Measurements from ENCODE around the gene COL16A1.

Gene COL16A1

DNA sequence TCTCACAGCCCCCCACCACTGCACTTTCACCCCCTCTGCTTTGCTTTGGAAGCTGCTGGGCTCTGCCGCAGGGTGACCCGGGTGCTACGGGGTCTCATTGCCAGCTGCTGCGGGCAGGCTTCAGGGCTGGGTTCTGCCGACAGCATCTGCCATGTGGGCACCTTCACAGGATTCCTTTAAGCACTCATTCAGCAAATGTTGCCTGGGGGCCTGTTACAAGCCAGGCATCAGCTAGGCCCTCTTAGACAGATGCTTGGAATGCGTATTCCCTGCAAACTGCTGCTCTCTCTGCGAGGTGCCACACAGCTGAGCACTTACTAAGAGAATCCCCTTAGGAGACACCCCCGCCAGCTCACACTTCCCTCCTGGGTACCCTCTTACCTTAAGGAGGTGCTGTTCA lies 29.2 kb downstream of the COL16A1 start:
- no peaks in the 10 kb centered on the region for H3K36me3 ChIP-seq (ENCODE audit: control insufficient read depth, insufficient read depth, low read length)
- H3K4me1 ChIP-seq (ENCODE audit: control insufficient read depth, insufficient read depth, low read length) = no peaks in the 10 kb centered on the region
- no peak for DNase-seq (ENCODE audit: low read depth, low spot score)
- WGBS (ENCODE audit: insufficient coverage, insufficient read length) = no CpG with 5 or more reads among the region's 8 CpGs
- H3K27ac ChIP-seq (ENCODE audit: low read length) = no peak overlapping the region
- no peaks in the 10 kb centered on the region for H3K9me3 ChIP-seq (ENCODE audit: control insufficient read depth, insufficient read depth, low read length)
- H3K27me3 ChIP-seq (ENCODE audit: control insufficient read depth, insufficient read depth, low read length) = no peaks in the 10 kb centered on the region
- no peak overlapping the region for H3K4me3 ChIP-seq (ENCODE audit: low read length)

DNA sequence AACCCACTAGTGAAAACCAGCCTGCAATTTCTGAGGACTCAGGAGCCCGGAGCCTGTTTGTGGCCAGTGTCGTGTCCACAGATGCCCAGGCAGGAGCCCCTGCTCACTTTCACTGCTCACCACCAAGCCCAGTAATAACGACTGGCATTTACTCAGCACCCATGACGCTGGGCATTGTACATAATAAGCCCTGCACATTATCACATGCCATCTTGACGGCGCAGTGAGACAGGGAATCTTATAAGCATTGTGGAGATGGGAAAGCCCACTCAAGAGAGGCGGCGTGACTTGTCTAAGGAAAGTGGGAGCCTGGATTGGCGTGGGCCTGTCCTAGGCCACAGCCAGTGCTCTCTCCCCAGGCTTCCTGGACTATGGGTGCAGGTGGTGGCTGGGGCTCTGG lies 30.4 kb downstream of the COL16A1 start:
- H3K4me1 ChIP-seq (ENCODE audit: control insufficient read depth, insufficient read depth, low read length) = 0 out of 2 replicates have a peak, but pooled peaks cover 1% of the 10 kb centered on the region
- H3K27ac ChIP-seq (ENCODE audit: low read length) = no peak overlapping the region
- no peak for DNase-seq (ENCODE audit: low read depth, low spot score)
- no CpG with 5 or more reads among the region's 9 CpGs for WGBS (ENCODE audit: insufficient coverage, insufficient read length)
- H3K27me3 ChIP-seq (ENCODE audit: control insufficient read depth, insufficient read depth, low read length) = no peaks in the 10 kb centered on the region
- H3K4me3 ChIP-seq (ENCODE audit: low read length) = no peak overlapping the region
- no peaks in the 10 kb centered on the region for H3K36me3 ChIP-seq (ENCODE audit: control insufficient read depth, insufficient read depth, low read length)
- no peaks in the 10 kb centered on the region for H3K9me3 ChIP-seq (ENCODE audit: control insufficient read depth, insufficient read depth, low read length)

DNA sequence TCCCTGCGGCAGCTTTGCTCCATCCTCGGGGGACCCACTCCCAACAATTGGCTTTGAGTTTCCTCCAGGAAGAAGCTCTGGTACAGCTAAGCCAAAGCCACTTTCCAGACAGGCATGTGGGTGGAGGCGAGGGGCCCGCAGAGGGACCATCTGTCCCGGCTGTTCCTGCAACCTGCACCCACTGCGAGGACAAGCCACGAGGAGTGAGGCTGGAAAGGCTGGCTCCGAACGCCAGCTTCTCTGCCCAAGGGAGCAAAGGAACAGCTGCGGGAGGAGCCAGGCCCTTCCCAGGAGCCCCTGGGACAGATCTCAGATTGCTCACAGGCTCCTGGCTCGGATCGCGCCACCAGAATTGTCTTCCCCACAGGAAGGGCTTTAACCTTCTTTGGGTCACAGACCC lies 30.8 kb downstream of the COL16A1 start:
- Histone ChIP-seq H3K27ac (ENCODE audit: low read length) (no peak overlapping the region), H3K9me3 (ENCODE audit: control insufficient read depth, insufficient read depth, low read length) (no peaks in the 10 kb centered on the region), H3K27me3 (ENCODE audit: control insufficient read depth, insufficient read depth, low read length) (no peaks in the 10 kb centered on the region), H3K36me3 (ENCODE audit: control insufficient read depth, insufficient read depth, low read length) (no peaks in the 10 kb centered on the region), H3K4me3 (ENCODE audit: low read length) (no peak overlapping the region), H3K4me1 (ENCODE audit: control insufficient read depth, insufficient read depth, low read length) (0 out of 2 replicates have a peak, but pooled peaks cover 1% of the 10 kb centered on the region)
- no CpG with 5 or more reads among the region's 13 CpGs for WGBS (ENCODE audit: insufficient coverage, insufficient read length)
- DNase-seq (ENCODE audit: low read depth, low spot score) = no peak

DNA sequence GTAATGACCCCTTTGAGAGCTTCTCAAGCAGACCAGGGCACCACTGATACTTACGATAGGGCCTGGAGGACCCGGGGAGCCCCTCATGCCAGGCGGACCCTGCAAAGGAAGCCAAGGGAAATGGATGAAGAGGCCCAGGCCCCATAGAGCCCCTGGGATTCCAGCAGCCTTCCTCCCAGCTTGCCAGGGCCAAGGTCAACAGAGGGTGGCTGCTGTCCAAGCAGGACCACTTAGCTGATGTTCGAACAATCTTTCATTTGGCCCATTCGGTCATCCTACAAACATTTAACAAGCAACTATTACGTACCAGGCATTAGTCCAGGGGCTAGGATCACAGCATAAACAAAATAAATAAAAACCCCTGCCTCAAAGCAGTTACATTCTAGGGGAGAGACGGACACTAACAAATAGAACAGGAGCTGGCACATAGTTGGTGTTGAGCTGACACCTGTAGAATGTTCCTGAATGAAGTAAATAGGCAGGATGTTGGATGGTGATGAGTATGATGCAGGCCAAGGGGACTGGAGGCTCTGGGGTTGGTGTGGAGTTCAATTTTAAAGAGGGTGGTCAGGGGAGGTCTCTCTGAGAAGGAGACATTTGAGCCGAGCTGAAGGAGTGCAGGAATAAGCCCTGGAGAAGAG lies 32.1 kb downstream of the COL16A1 start:
- no CpG with 5 or more reads among the region's 8 CpGs for WGBS (ENCODE audit: insufficient coverage, insufficient read length)
- 0 out of 2 replicates have a peak, but pooled peaks cover 1% of the 10 kb centered on the region for H3K4me1 ChIP-seq (ENCODE audit: control insufficient read depth, insufficient read depth, low read length)
- H3K27me3 ChIP-seq (ENCODE audit: control insufficient read depth, insufficient read depth, low read length) = no peaks in the 10 kb centered on the region
- no peak overlapping the region for H3K27ac ChIP-seq (ENCODE audit: low read length)
- H3K4me3 ChIP-seq (ENCODE audit: low read length) = no peak overlapping the region
- DNase-seq (ENCODE audit: low read depth, low spot score) = no peak
- no peaks in the 10 kb centered on the region for H3K9me3 ChIP-seq (ENCODE audit: control insufficient read depth, insufficient read depth, low read length)
- H3K36me3 ChIP-seq (ENCODE audit: control insufficient read depth, insufficient read depth, low read length) = no peaks in the 10 kb centered on the region

DNA sequence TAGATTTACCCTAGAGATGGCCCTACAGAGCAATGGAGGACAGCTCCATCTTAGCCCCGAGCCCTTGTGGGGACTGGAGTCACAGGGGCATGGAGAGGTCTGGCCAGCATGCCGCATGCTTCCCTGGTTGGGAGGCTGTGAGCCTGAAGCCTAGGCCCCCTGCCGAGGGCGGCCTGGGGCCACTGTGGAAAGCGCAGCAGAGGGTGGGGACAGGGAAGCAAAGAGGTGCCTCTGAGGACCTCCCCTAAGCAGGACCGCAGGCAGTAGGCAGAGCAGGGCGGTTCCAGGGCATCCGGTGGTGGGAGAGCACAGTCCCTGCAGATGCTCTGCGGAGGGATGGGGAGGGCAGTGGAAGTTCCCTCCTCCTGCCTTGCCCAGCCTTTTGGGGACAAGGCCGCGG lies 32.7 kb downstream of the COL16A1 start:
- Histone ChIP-seq H3K4me1 (ENCODE audit: control insufficient read depth, insufficient read depth, low read length) (0 out of 2 replicates have a peak, but pooled peaks cover 1% of the 10 kb centered on the region), H3K36me3 (ENCODE audit: control insufficient read depth, insufficient read depth, low read length) (no peaks in the 10 kb centered on the region), H3K27me3 (ENCODE audit: control insufficient read depth, insufficient read depth, low read length) (no peaks in the 10 kb centered on the region), H3K9me3 (ENCODE audit: control insufficient read depth, insufficient read depth, low read length) (no peaks in the 10 kb centered on the region), H3K27ac (ENCODE audit: low read length) (no peak overlapping the region), H3K4me3 (ENCODE audit: low read length) (no peak overlapping the region)
- WGBS (ENCODE audit: insufficient coverage, insufficient read length) = no CpG with 5 or more reads among the region's 11 CpGs
- no peak for DNase-seq (ENCODE audit: low read depth, low spot score)

DNA sequence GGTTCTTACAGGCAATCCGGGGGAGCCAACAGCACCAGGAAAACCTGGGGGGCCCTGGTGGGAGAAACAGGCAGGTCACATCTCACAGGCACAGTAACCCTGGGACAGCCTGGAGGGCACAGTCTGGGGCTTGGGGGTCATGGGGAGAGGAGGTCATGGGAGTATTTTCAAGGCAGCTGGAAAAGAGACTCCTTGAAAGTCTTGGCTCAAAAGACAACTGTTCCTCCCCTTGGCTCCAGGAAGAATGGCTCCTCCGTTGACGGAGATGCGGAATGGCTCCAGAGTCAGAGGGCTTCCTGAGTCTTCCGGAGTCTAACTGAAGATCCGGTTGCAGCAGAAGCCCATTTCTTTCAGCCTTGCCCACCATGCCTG lies 33.2 kb downstream of the COL16A1 start:
- no peaks in the 10 kb centered on the region for H3K27me3 ChIP-seq (ENCODE audit: control insufficient read depth, insufficient read depth, low read length)
- no CpG with 5 or more reads among the region's 6 CpGs for WGBS (ENCODE audit: insufficient coverage, insufficient read length)
- no peak overlapping the region for H3K4me3 ChIP-seq (ENCODE audit: low read length)
- DNase-seq (ENCODE audit: low read depth, low spot score) = no peak
- H3K9me3 ChIP-seq (ENCODE audit: control insufficient read depth, insufficient read depth, low read length) = no peaks in the 10 kb centered on the region
- no peak overlapping the region for H3K27ac ChIP-seq (ENCODE audit: low read length)
- H3K36me3 ChIP-seq (ENCODE audit: control insufficient read depth, insufficient read depth, low read length) = no peaks in the 10 kb centered on the region
- H3K4me1 ChIP-seq (ENCODE audit: control insufficient read depth, insufficient read depth, low read length) = 0 out of 2 replicates have a peak, but pooled peaks cover 1% of the 10 kb centered on the region

DNA sequence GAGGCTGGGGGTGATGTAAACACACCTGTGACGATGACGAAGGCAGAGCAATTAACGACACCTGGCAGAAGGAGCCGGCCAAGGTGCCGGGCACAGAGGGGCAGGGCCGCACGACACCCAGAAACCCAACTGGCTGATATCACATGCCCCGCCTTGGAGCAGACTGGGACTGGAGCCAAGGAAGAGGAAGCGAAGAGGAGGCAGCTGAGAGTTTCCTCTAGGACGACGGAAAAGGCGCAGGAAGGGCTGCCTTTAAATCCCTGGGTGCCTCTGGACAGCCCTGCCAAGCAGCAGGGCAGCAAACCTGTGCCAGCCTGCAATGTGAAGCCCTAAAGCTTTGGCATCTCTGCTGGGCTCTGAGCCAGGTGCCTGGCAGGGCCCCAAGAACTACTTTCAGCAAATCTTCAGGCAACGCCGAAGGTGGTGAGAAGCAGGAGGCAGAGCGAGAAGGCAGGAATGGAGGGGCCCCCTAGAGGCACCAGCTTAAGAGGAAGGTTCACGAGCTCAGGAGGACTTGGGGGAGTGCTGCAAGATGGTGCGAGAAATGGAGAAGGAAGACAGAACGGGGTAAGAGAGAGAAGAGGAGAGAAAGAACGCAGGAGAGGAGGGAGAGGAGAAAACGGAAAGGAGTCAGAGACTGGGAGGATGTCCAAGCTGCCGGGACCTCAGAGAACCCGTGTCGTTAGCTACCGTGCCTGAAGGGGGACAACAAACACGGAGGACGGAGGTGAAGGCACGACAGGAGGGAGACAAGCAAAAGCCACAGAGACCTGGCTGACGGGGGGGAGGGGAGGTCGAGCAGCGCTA lies 33.8 kb downstream of the COL16A1 start:
- no peak overlapping the region for H3K4me3 ChIP-seq (ENCODE audit: low read length)
- H3K27me3 ChIP-seq (ENCODE audit: control insufficient read depth, insufficient read depth, low read length) = no peaks in the 10 kb centered on the region
- DNase-seq (ENCODE audit: low read depth, low spot score) = no peak
- H3K27ac ChIP-seq (ENCODE audit: low read length) = no peak overlapping the region
- H3K36me3 ChIP-seq (ENCODE audit: control insufficient read depth, insufficient read depth, low read length) = no peaks in the 10 kb centered on the region
- H3K9me3 ChIP-seq (ENCODE audit: control insufficient read depth, insufficient read depth, low read length) = no peaks in the 10 kb centered on the region
- 0 out of 2 replicates have a peak, but pooled peaks cover 1% of the 10 kb centered on the region for H3K4me1 ChIP-seq (ENCODE audit: control insufficient read depth, insufficient read depth, low read length)
- WGBS (ENCODE audit: insufficient coverage, insufficient read length) = no CpG with 5 or more reads among the region's 30 CpGs

DNA sequence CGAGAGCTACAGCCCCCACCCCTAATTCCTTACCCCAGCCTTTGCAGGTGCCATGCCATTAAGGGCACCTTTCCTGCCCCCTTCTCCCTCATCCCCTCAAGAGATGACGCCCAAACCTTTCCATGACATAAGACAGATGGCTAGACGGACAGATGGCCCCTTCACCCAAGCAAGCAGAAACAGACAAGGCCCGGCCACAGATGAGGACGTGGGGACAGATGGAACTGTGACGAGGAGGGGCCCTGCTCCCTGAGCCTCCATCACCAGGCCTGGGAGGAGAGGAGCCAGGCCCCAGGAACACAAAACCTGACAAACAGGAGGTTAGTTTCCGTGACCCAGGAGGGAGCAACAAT lies 34.4 kb downstream of the COL16A1 start:
- DNase-seq (ENCODE audit: low read depth, low spot score) = no peak
- no peaks in the 10 kb centered on the region for H3K36me3 ChIP-seq (ENCODE audit: control insufficient read depth, insufficient read depth, low read length)
- H3K9me3 ChIP-seq (ENCODE audit: control insufficient read depth, insufficient read depth, low read length) = no peaks in the 10 kb centered on the region
- no CpG with 5 or more reads among the region's 7 CpGs for WGBS (ENCODE audit: insufficient coverage, insufficient read length)
- H3K27ac ChIP-seq (ENCODE audit: low read length) = no peak overlapping the region
- no peaks in the 10 kb centered on the region for H3K27me3 ChIP-seq (ENCODE audit: control insufficient read depth, insufficient read depth, low read length)
- H3K4me3 ChIP-seq (ENCODE audit: low read length) = no peak overlapping the region
- H3K4me1 ChIP-seq (ENCODE audit: control insufficient read depth, insufficient read depth, low read length) = 0 out of 2 replicates have a peak, but pooled peaks cover 1% of the 10 kb centered on the region

DNA sequence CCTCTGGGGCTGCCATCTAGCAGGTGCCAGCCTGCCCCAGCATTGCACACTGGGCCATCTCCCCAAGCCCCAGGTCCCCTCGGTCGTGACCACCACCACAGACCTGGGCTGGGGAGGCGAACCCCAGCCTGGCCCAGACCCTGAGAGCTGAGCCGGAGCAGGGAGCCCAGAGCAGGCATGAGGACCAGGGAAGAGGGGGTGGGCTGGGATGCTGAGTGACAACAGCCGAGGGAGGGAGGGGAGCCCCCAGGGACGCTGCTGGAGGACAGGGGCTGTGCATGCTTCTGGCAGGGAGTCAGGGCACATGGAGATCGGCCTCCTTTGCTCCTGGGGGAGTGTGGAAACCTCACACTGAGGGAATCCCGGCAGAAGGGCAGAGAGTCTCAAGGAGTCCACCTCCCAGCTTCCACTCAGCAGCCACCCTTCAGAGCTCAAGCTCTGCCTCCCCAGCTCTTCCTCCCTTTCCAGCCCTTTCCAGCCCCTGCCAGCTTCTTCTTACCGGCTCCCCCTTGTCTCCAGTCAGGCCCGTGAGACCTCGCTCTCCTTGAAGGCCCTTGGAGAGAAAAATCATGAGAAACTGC lies 35.4 kb downstream of the COL16A1 start:
- Histone ChIP-seq H3K4me1 (ENCODE audit: control insufficient read depth, insufficient read depth, low read length) (peaks cover 1% of the 10 kb centered on the region; the same call in 1 of the 2 replicates), H3K27me3 (ENCODE audit: control insufficient read depth, insufficient read depth, low read length) (no peaks in the 10 kb centered on the region), H3K9me3 (ENCODE audit: control insufficient read depth, insufficient read depth, low read length) (no peaks in the 10 kb centered on the region), H3K27ac (ENCODE audit: low read length) (no peak overlapping the region), H3K4me3 (ENCODE audit: low read length) (no peak overlapping the region), H3K36me3 (ENCODE audit: control insufficient read depth, insufficient read depth, low read length) (no peaks in the 10 kb centered on the region)
- no peak for DNase-seq (ENCODE audit: low read depth, low spot score)
- WGBS (ENCODE audit: insufficient coverage, insufficient read length) = no CpG with 5 or more reads among the region's 11 CpGs

DNA sequence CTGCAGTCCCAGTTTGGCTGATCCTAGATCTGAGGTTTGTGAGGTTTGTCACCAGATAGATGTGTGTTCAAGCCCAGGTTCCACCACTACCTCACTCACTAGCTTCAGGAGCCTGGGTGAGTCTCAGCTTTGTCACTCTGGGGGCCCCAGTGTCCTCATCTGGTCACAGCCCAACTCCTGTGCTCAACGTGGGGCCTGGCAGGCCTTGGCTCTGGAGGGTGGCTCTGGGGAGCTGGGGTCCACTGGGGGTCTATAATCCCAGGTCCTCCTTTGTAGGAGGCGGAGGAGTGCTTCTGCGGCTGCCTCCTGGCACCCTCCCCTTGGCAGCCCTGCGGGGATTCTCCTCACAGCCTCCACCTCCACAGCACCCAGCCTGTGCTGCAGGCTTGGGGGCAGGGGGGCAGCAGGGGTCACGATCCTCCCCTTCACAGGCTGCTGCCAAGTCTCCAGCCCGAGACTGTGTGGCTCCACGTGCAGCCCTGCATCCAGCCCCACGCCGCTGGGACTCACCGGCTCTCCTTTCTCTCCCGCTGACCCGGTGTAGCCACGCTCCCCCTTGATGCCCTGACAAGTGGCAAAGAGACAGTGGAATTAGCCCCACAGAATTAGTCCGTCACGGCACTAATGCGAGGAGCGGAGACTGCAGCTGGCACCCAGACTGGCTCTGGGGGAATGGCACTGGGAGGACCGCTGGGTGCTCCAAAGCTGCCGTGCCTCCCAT lies 36.6 kb downstream of the COL16A1 start:
- Histone ChIP-seq H3K9me3 (ENCODE audit: control insufficient read depth, insufficient read depth, low read length) (no peaks in the 10 kb centered on the region), H3K36me3 (ENCODE audit: control insufficient read depth, insufficient read depth, low read length) (no peaks in the 10 kb centered on the region), H3K4me1 (ENCODE audit: control insufficient read depth, insufficient read depth, low read length) (peaks cover 1% of the 10 kb centered on the region; the same call in 1 of the 2 replicates), H3K4me3 (ENCODE audit: low read length) (no peak overlapping the region), H3K27me3 (ENCODE audit: control insufficient read depth, insufficient read depth, low read length) (no peaks in the 10 kb centered on the region; the same call in 1 of the 2 replicates), H3K27ac (ENCODE audit: low read length) (no peak overlapping the region)
- no peak for DNase-seq (ENCODE audit: low read depth, low spot score)
- WGBS (ENCODE audit: insufficient coverage, insufficient read length) = no CpG with 5 or more reads among the region's 19 CpGs

Data from iPS DF 6.9 (cell line).